ENCODE results near the gene LCE7A. TPM values are rescaled to one million over a fixed set of nuclear protein-coding genes. Genes with fewer than 3 reads are reported as not detected.

LCE7A gene
- total RNA-seq, 1 donor = not detected

GRCh38 chr1:152899883-152900282 lies 40.1 kb downstream of the LCE7A start:
- Histone ChIP-seq H3K9me3 (ENCODE audit: low read depth, low read length) (no peaks in the 10 kb centered on the region), H3K27me3 (ENCODE audit: insufficient read depth, low read length) (peaks cover 9% of the 10 kb centered on the region), H3K4me3 (ENCODE audit: low read length) (no peak overlapping the region), H3K4me1 (ENCODE audit: insufficient read depth, low read length) (no peaks in the 10 kb centered on the region)

GRCh38 chr1:152901631-152902030 lies 41.8 kb downstream of the LCE7A start:
- H3K9me3 ChIP-seq (ENCODE audit: low read depth, low read length) = no peaks in the 10 kb centered on the region
- no peaks in the 10 kb centered on the region for H3K4me1 ChIP-seq (ENCODE audit: insufficient read depth, low read length)
- H3K27me3 ChIP-seq (ENCODE audit: insufficient read depth, low read length) = no peaks in the 10 kb centered on the region
- H3K4me3 ChIP-seq (ENCODE audit: low read length) = no peak overlapping the region

- H3K27me3 ChIP-seq (ENCODE audit: insufficient read depth, low read length) = no peaks in the 10 kb centered on the region
Measured at GRCh38 chr1:152902636-152903035, 42.8 kb downstream of the LCE7A start.

GRCh38 chr1:152904688-152905440 lies 45.1 kb downstream of the LCE7A start:
- H3K4me3 ChIP-seq (ENCODE audit: low read length) = no peak overlapping the region
- H3K9me3 ChIP-seq (ENCODE audit: low read depth, low read length) = no peaks in the 10 kb centered on the region
- H3K4me1 ChIP-seq (ENCODE audit: insufficient read depth, low read length) = no peaks in the 10 kb centered on the region
- H3K27me3 ChIP-seq (ENCODE audit: insufficient read depth, low read length) = no peaks in the 10 kb centered on the region

More at GRCh38 chr1:152902636-152903035, 42.8 kb downstream of the LCE7A start:
- no peak overlapping the region for H3K4me3 ChIP-seq (ENCODE audit: low read length)
- H3K4me1 ChIP-seq (ENCODE audit: insufficient read depth, low read length) = no peaks in the 10 kb centered on the region
- H3K9me3 ChIP-seq (ENCODE audit: low read depth, low read length) = no peaks in the 10 kb centered on the region

- no peaks in the 10 kb centered on the region for H3K9me3 ChIP-seq (ENCODE audit: low read depth, low read length)
- H3K27me3 ChIP-seq (ENCODE audit: insufficient read depth, low read length) = no peaks in the 10 kb centered on the region
- H3K4me1 ChIP-seq (ENCODE audit: insufficient read depth, low read length) = no peaks in the 10 kb centered on the region
- no peak overlapping the region for H3K4me3 ChIP-seq (ENCODE audit: low read length)
Measured at GRCh38 chr1:152906023-152906565, 46.3 kb downstream of the LCE7A start.

GRCh38 chr1:152907686-152908601 lies 48.1 kb downstream of the LCE7A start, which contains the start of gene IVL:
Gene IVL (plus strand): TSS chr1:152908546. CDS start chr1:152909798, 1,252 bp downstream.
- no peak within 1 kb of the TSS for H3K4me3 ChIP-seq (ENCODE audit: low read length)
- no peaks in the 10 kb centered on the region for H3K4me1 ChIP-seq (ENCODE audit: insufficient read depth, low read length)
- no peaks in the 10 kb centered on the region for H3K9me3 ChIP-seq (ENCODE audit: low read depth, low read length)
- no peaks in the 10 kb centered on the region for H3K27me3 ChIP-seq (ENCODE audit: insufficient read depth, low read length)

- H3K27me3 ChIP-seq (ENCODE audit: insufficient read depth, low read length) = peaks cover 5% of the 10 kb centered on the region
- no peaks in the 10 kb centered on the region for H3K4me1 ChIP-seq (ENCODE audit: insufficient read depth, low read length)
- H3K9me3 ChIP-seq (ENCODE audit: low read depth, low read length) = no peaks in the 10 kb centered on the region
Measured at GRCh38 chr1:152909206-152909605, 49.4 kb downstream of the LCE7A start.

More at GRCh38 chr1:152909206-152909605, 49.4 kb downstream of the LCE7A start:
- no peak overlapping the region for H3K4me3 ChIP-seq (ENCODE audit: low read length)

Other genes starting within 250 kb of the LCE7A start
- gene LCE3B, start 246.2 kb upstream of the LCE7A start, total RNA-seq = not detected
- gene LCE3A, start 236.9 kb upstream of the LCE7A start, total RNA-seq = not detected
- not detected for gene LCE2D, start 196.6 kb upstream of the LCE7A start, total RNA-seq
- not detected for gene LCE2C, start 184.7 kb upstream of the LCE7A start, total RNA-seq
- not detected for gene LCE2B, start 173.9 kb upstream of the LCE7A start, total RNA-seq
- not detected for gene LCE2A, start 161.7 kb upstream of the LCE7A start, total RNA-seq
- gene LCE4A, start 151.8 kb upstream of the LCE7A start, total RNA-seq = not detected
- not detected for gene KPRP, start 102.0 kb upstream of the LCE7A start, total RNA-seq
- gene LCE1F, start 84.9 kb upstream of the LCE7A start, total RNA-seq = not detected
- gene LCE1E, start 73.7 kb upstream of the LCE7A start, total RNA-seq = not detected
- gene LCE1D, start 63.3 kb upstream of the LCE7A start, total RNA-seq = not detected
- gene LCE1C, start 53.3 kb upstream of the LCE7A start, total RNA-seq = not detected
- not detected for gene LCE1B, start 48.0 kb upstream of the LCE7A start, total RNA-seq
- gene LCE1A, start 32.5 kb upstream of the LCE7A start, total RNA-seq = not detected
- gene LCE6A, start 17.1 kb upstream of the LCE7A start, total RNA-seq = not detected
- not detected for gene SMCP, start 18.3 kb downstream of the LCE7A start, total RNA-seq
- gene IVL, start 48.5 kb downstream of the LCE7A start, total RNA-seq = not detected
- not detected for gene SPRR5, start 87.2 kb downstream of the LCE7A start, total RNA-seq
- gene SPRR4, start 110.7 kb downstream of the LCE7A start, total RNA-seq = not detected
- gene SPRR1A, start 124.1 kb downstream of the LCE7A start, total RNA-seq = not detected
- gene SPRR3, start 141.8 kb downstream of the LCE7A start, total RNA-seq = not detected
- gene SPRR1B, start 171.2 kb downstream of the LCE7A start, total RNA-seq = not detected
- gene SPRR2D, start 181.1 kb downstream of the LCE7A start, total RNA-seq = not detected
- gene SPRR2A, start 197.5 kb downstream of the LCE7A start, total RNA-seq = not detected
- gene SPRR2B, start 211.6 kb downstream of the LCE7A start, total RNA-seq = not detected
- gene SPRR2E, start 234.5 kb downstream of the LCE7A start, total RNA-seq = not detected

All from mononuclear cell (primary cell).